ENCODE measurements around the gene COL9A3. TPM values are rescaled to one million over a fixed set of nuclear protein-coding genes. Genes with fewer than 3 reads are reported as not detected.

Gene COL9A3
- total and polyA plus RNA-seq, 2 of the 8 experiments (the other 6 are each of a cell fraction or from before 2014, with no cell fraction given): 21.7 to 80.1 TPM

GRCh38 chr20:62850333-62850974, 33.6 kb downstream of the COL9A3 start:
- H2BK5ac ChIP-seq (ENCODE audit: low read depth, low read length): no peak overlapping the region
- no peak overlapping the region for H2BK12ac ChIP-seq (ENCODE audit: low read depth, low read length)
- no peaks in the 10 kb centered on the region for H3K4me1 ChIP-seq (replicated peaks in 1 of 4; ENCODE audit: control insufficient read depth in 3 of 4, insufficient read depth in 4 of 4, low read length in 3 of 4)
- no peak overlapping the region for H3K14ac ChIP-seq (ENCODE audit: insufficient read length)
- no peak overlapping the region for H3K9ac ChIP-seq (replicated peaks in 1 of 4; ENCODE audit: extremely low read depth in 1 of 4, low read depth in 3 of 4, low read length in 3 of 4)
- no peak overlapping the region for H3K4me2 ChIP-seq (ENCODE audit: insufficient read depth in 1 of 2, low read depth in 2 of 2, low read length in 2 of 2)
- H3K4ac ChIP-seq (replicated peaks; ENCODE audit: insufficient read length, low read depth, low read length): no peak overlapping the region
- peaks cover 0 to 28% (median 13%) of the 10 kb centered on the region in 4 experiments; a peak in 6 of 8 replicates for H3K36me3 ChIP-seq (ENCODE audit: control insufficient read depth in 2 of 4, insufficient read depth in 4 of 4, low read length in 3 of 4)
- H3K79me1 ChIP-seq (ENCODE audit: low read depth, low read length): peaks cover 2% of the 10 kb centered on the region; the same call in 1 of the 2 replicates
- TF ChIP-seq, protein P1, sequence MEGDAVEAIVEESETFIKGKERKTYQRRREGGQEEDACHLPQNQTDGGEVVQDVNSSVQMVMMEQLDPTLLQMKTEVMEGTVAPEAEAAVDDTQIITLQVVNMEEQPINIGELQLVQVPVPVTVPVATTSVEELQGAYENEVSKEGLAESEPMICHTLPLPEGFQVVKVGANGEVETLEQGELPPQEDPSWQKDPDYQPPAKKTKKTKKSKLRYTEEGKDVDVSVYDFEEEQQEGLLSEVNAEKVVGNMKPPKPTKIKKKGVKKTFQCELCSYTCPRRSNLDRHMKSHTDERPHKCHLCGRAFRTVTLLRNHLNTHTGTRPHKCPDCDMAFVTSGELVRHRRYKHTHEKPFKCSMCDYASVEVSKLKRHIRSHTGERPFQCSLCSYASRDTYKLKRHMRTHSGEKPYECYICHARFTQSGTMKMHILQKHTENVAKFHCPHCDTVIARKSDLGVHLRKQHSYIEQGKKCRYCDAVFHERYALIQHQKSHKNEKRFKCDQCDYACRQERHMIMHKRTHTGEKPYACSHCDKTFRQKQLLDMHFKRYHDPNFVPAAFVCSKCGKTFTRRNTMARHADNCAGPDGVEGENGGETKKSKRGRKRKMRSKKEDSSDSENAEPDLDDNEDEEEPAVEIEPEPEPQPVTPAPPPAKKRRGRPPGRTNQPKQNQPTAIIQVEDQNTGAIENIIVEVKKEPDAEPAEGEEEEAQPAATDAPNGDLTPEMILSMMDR (IDR thresholded peaks at IDR 0.05; ENCODE audit: control extremely low read depth in 1 of 3, insufficient read depth in 1 of 3, low read depth in 1 of 3, low read length in 3 of 3): peak in 2 of 3 experiments; percentile 20 to 22; a peak in 2 of 4 replicates
- no peak for TF ChIP-seq TBP (IDR thresholded peaks at IDR 0.05; ENCODE audit: low read depth, low read length)
- TF ChIP-seq RAD21 (IDR thresholded peaks at IDR 0.05 in 1 of 2, conservative IDR thresholded peaks at IDR 0.05 in 1 of 2; ENCODE audit: low read depth in 2 of 2, low read length in 2 of 2): peak in 1 of 2 experiments; percentile 29; a peak in 1 of 4 replicates
- TF ChIP-seq, protein P2, sequence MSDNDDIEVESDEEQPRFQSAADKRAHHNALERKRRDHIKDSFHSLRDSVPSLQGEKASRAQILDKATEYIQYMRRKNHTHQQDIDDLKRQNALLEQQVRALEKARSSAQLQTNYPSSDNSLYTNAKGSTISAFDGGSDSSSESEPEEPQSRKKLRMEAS (IDR thresholded peaks at IDR 0.05): no peak
- TF ChIP-seq YY1 (IDR thresholded peaks at IDR 0.05; ENCODE audit: low read depth, low read length): 0 out of 2 replicates have a peak, but pooled peaks have one; percentile 39
- H2BK20ac ChIP-seq (ENCODE audit: low read length): no peak overlapping the region
- peak overlapping the region; percentile 51; the same call in 1 of the 2 replicates for H4K8ac ChIP-seq (ENCODE audit: extremely low read depth, insufficient read depth, low read length)
- peaks cover 8 to 9% of the 10 kb centered on the region in 2 experiments for H4K20me1 ChIP-seq (replicated peaks in 1 of 2; ENCODE audit: control insufficient read depth in 1 of 2, insufficient read depth in 2 of 2, low read length in 2 of 2)
- no peak overlapping the region for H2BK120ac ChIP-seq (replicated peaks; ENCODE audit: low read depth, low read length)
- no peak overlapping the region for H4K91ac ChIP-seq (replicated peaks; ENCODE audit: insufficient read length, low read length)
- no peak overlapping the region for H2AK5ac ChIP-seq (ENCODE audit: low read depth, low read length)
- H3K18ac ChIP-seq (ENCODE audit: extremely low read depth, low read length): no peak overlapping the region
- no peaks in the 10 kb centered on the region for H3K23me2 ChIP-seq (ENCODE audit: low read depth, low read length)
- H3K79me2 ChIP-seq (ENCODE audit: control insufficient read depth in 1 of 2, insufficient read depth in 2 of 2, low read length in 2 of 2): no peaks in the 10 kb centered on the region
- H3K9me3 ChIP-seq (ENCODE audit: insufficient read depth in 2 of 2, low read depth in 1 of 2, low read length in 1 of 2): no peaks in the 10 kb centered on the region
- H4K5ac ChIP-seq (ENCODE audit: insufficient read length, low read depth, low read length): no peak overlapping the region
- H2AFZ ChIP-seq (ENCODE audit: low read length): no peak overlapping the region
- no peak overlapping the region for H2BK15ac ChIP-seq (ENCODE audit: low read length)
- no peak overlapping the region for H3K23ac ChIP-seq (ENCODE audit: insufficient read length)
- ChIA-PET POLR2A (ENCODE audit: partially characterized antibody) (interaction anchor here (1.2 to 1.8 kb wide), 5 partner anchors 8 to 36 kb away, joined by 3 to 10 read pairs (median 3); partner anchors contain the start of gene TCFL5), CTCF (ENCODE audit: partially characterized antibody) (interaction anchor here (1.2 kb wide), 1 partner anchor 9 kb away, joined by 3 read pairs; no protein-coding TSS in a partner anchor)
- H3K27me3 ChIP-seq (replicated peaks in 1 of 4; ENCODE audit: control insufficient read depth in 3 of 4, extremely low read depth in 1 of 4, insufficient read depth in 3 of 4, low read length in 3 of 4): no peaks in the 10 kb centered on the region
- no peak for FAIRE-seq
- H3K56ac ChIP-seq (replicated peaks; ENCODE audit: insufficient read length, low read depth, low read length): no peak overlapping the region
- no peak for DNase-seq (ENCODE audit: low read depth in 1 of 2, low spot score in 2 of 2)
- 91% methylated on average over 22 of the region's 22 CpGs; no CpG with 5 or more reads in 1 of the 2 experiments for WGBS, 2 experiments (ENCODE audit: extremely low coverage in 1 of 2, insufficient coverage in 1 of 2, insufficient read length in 1 of 2, insufficient replicate concordance in 2 of 2, low coverage in 1 of 2, low lambda C conversion rate in 2 of 2, missing lambda C conversion rate in 1 of 2)
- no peak overlapping the region for H3K27ac ChIP-seq (ENCODE audit: low read depth, low read length)
- H3K4me3 ChIP-seq (ENCODE audit: extremely low read depth in 1 of 4, insufficient read depth in 2 of 4, low read depth in 3 of 4, low read length in 4 of 4): no peak overlapping the region

Data from H1 (cell line).